ENCODE results near the gene CD82. TPM values are rescaled to one million over a fixed set of nuclear protein-coding genes. Genes with fewer than 3 reads are reported as not detected.

The CD82 gene
- total and polyA plus RNA-seq, 2 donors from 2014 or later: 59.3 to 94.4 TPM

GRCh38 chr11:44607319-44607962 lies 42.0 kb downstream of the CD82 start:
- Histone ChIP-seq H3K36me3 (ENCODE audit: control insufficient read depth in 2 of 3, insufficient read depth in 3 of 3, low read length in 3 of 3) (no peaks in the 10 kb centered on the region), H3K4me3 (ENCODE audit: low read length in 3 of 3) (no peak overlapping the region), H3K27ac (ENCODE audit: low read depth in 2 of 2, low read length in 2 of 2) (no peak overlapping the region), H3K4me1 (ENCODE audit: control insufficient read depth in 2 of 3, insufficient read depth in 2 of 3, low read depth in 1 of 3, low read length in 3 of 3) (no peaks in the 10 kb centered on the region), H3K27me3 (ENCODE audit: control insufficient read depth, insufficient read depth, low read length) (no peaks in the 10 kb centered on the region), H3K9me3 (ENCODE audit: control insufficient read depth in 2 of 3, insufficient read depth in 1 of 3, low read length in 3 of 3) (no peaks in the 10 kb centered on the region), H3K9ac (ENCODE audit: low read length in 3 of 3) (no peak overlapping the region)
- TF ChIP-seq CTCF (IDR thresholded peaks at IDR 0.05; ENCODE audit: borderline replicate concordance, extremely low read depth, insufficient read depth): no peak
- intact Hi-C loops (cut with DNase I): no loop called here
- FAIRE-seq: no peak
- no peak for DNase-seq

- TF ChIP-seq CTCF (IDR thresholded peaks at IDR 0.05; ENCODE audit: borderline replicate concordance, extremely low read depth, insufficient read depth): no peak
- no peak overlapping the region for H3K27ac ChIP-seq (ENCODE audit: low read depth in 2 of 2, low read length in 2 of 2)
- no peaks in the 10 kb centered on the region for H3K36me3 ChIP-seq (ENCODE audit: control insufficient read depth in 2 of 3, insufficient read depth in 3 of 3, low read length in 3 of 3)
- no peaks in the 10 kb centered on the region for H3K4me1 ChIP-seq (ENCODE audit: control insufficient read depth in 2 of 3, insufficient read depth in 2 of 3, low read depth in 1 of 3, low read length in 3 of 3)
- FAIRE-seq (no peak), DNase-seq (peak in 3 of 5 donors; percentile 73 to 91 (median 85))
- H3K9me3 ChIP-seq (ENCODE audit: control insufficient read depth in 2 of 3, insufficient read depth in 1 of 3, low read length in 3 of 3): no peaks in the 10 kb centered on the region
- H3K27me3 ChIP-seq (ENCODE audit: control insufficient read depth, insufficient read depth, low read length): no peaks in the 10 kb centered on the region
- H3K4me3 ChIP-seq (ENCODE audit: low read length in 3 of 3): no peak overlapping the region
- H3K9ac ChIP-seq (ENCODE audit: low read length in 3 of 3): no peak overlapping the region
- intact Hi-C loops (cut with DNase I): no loop called here
These were observed 42.5 kb downstream of the CD82 start for GRCh38 chr11:44607987-44608386.

GRCh38 chr11:44608651-44608990 lies 43.2 kb downstream of the CD82 start:
- no peak for TF ChIP-seq CTCF (IDR thresholded peaks at IDR 0.05; ENCODE audit: borderline replicate concordance, extremely low read depth, insufficient read depth)
- Histone ChIP-seq H3K27me3 (ENCODE audit: control insufficient read depth, insufficient read depth, low read length) (no peaks in the 10 kb centered on the region), H3K9me3 (ENCODE audit: control insufficient read depth in 2 of 3, insufficient read depth in 1 of 3, low read length in 3 of 3) (no peaks in the 10 kb centered on the region), H3K9ac (ENCODE audit: low read length in 3 of 3) (no peak overlapping the region), H3K4me1 (ENCODE audit: control insufficient read depth in 2 of 3, insufficient read depth in 2 of 3, low read depth in 1 of 3, low read length in 3 of 3) (no peaks in the 10 kb centered on the region), H3K36me3 (ENCODE audit: control insufficient read depth in 2 of 3, insufficient read depth in 3 of 3, low read length in 3 of 3) (no peaks in the 10 kb centered on the region), H3K27ac (ENCODE audit: low read depth in 2 of 2, low read length in 2 of 2) (no peak overlapping the region), H3K4me3 (ENCODE audit: low read length in 3 of 3) (no peak overlapping the region)
- DNase-seq: no peak
- no peak for FAIRE-seq
- intact Hi-C loops (cut with DNase I): no loop called here

Data from kidney (tissue), 14 donors.